ENCODE results near the gene KRT4. TPM values are rescaled to one million over a fixed set of nuclear protein-coding genes. Genes with fewer than 3 reads are reported as not detected.

KRT4 gene
- total RNA-seq, 1 experiment from 2014 or later: not detected

- peak; percentile 53 for DNase-seq (ENCODE audit: low read depth)
These were observed 22.8 kb upstream of the KRT4 start for GRCh38 chr12:52836491-52837412.

- peak; percentile 97 for DNase-seq (ENCODE audit: low read depth)
These were observed 22.1 kb upstream of the KRT4 start for GRCh38 chr12:52836042-52836466.

DNA sequence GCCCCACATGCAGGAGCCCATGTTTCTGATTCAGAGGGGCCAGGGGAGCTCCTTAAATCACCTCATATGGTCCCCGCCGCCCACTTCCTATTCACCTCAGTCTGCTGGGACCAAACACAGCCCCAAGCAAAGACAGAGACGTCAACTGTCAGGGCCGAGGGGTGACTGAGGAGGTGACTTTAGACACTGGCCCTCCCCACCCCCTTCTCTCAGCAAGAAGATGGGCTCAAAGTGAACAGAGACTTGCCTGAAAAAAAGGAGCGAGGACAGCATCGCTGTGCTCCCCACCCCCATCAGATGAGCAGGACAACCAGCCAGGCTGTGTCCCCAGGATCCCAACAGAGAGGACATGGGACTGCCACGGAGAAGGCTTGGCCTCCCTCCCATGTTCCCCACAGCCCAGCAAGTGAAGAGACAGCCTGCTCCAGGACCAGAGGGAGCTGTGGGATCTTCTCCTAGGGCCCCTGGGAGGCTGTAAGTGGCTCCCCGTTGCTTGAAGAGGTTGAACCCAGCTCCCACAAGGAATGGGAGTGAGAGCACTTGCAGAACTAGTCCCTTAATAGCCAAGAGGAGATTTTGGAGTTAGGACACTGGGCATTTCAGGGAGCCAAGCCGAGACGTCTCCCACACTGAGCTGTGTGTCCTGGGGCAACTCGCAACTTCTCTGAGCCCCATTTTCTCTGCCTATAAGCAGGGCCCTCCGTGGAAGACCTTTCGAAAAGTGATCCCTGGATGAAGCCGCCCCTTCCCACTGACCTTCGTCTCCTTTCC is 21.5 kb upstream of the KRT4 start:
- peak; percentile 34 for DNase-seq (ENCODE audit: low read depth)

DNA sequence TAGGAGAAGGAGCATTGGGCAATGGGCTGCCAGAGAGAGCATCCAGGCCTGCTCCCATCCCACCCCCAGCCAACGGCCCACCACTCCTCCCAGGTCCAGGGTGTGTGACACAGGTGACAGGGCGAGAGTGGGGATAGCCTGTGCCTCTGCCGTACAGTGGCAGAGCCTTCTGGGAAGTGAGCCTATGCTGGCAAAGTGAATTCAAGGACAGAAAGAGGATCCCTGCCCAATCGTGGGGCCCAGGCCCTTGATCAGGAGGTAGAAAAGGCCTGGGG is 20.7 kb upstream of the KRT4 start:
- no peak for DNase-seq (ENCODE audit: low read depth)

GRCh38 chr12:52833922-52834726 is 20.2 kb upstream of the KRT4 start, which contains the start of gene KRT79:
KRT79 (minus strand) TSS chr12:52834311; CDS start chr12:52834260, 51 bp downstream.
- DNase-seq (ENCODE audit: low read depth): no peak

GRCh38 chr12:52832985-52833905 is 19.3 kb upstream of the KRT4 start:
- no peak for DNase-seq (ENCODE audit: low read depth)

- no peak for DNase-seq (ENCODE audit: low read depth)
These were observed 18.5 kb upstream of the KRT4 start for GRCh38 chr12:52832451-52832850.

- no peak for DNase-seq (ENCODE audit: low read depth)
These were observed 17.3 kb upstream of the KRT4 start for GRCh38 chr12:52831251-52831650.

DNA sequence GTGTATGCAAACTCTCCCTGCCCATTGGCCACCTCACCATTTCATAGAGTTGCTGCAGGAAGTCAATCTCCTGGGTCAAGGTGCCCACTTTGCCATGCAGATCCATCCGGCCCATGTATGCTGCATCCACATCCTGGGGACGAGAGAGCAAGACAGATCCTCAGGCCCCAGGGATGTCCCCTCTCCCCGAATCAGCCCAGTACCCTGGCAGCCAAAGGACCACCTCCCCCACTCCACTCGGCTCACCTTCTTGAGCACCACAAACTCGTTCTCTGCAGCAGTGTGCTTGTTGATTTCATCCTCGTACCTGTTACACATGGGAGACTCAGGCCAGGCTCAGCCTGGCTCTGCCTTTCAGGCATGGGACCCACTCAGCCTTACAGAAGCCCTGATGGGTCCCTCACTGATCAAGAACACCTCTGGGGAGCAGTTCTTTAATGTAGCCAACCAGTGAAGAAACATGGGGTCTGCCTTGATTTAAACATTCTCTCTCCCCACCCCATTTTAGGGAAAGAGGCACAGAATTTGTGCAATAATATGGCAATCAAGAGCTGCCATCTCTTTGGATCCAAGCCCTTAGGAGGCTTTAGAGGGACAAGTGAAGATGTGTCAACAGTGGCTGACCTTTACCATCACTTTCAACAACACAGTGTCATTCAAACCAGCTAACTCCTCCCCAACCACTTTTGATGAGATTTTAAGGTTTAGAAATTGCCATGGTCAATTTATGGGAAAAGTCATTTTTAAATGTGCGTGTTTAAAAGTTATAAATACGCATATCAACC is 16.3 kb upstream of the KRT4 start:
- DNase-seq (ENCODE audit: low read depth): no peak

- no peak for DNase-seq (ENCODE audit: low read depth)
These were observed 14.7 kb upstream of the KRT4 start for GRCh38 chr12:52828591-52829021.

GRCh38 chr12:52828156-52828555 is 14.2 kb upstream of the KRT4 start:
- no peak for DNase-seq (ENCODE audit: low read depth)

DNA sequence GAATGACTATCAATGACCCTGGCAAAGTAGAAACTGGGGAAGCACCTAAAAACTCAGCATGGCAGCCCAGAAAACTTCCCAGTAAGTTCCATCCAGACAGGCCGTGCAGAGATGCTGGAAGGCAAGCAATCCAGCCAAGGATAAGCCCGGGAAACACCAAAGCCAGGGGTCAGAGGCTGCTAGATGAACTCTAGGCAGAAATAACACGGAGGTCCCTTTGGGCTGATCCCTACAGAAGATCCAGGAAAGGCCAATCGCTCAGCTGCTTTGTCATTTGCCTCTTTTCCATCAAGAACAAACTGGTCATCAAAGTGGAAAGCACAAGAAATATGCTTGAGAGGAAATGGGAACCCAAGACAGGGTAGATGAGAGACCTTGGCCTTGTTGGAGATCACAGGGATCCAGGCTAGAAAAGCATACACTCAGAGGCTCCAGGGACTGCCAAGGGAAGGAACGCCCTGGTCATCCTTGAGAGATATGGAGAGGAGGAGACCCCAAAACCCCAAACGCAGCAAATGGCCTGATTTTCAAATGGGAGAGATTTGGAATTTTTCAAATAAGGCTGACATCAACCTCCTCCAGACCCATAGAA is 13.7 kb upstream of the KRT4 start:
- no peak for DNase-seq (ENCODE audit: low read depth)

DNA sequence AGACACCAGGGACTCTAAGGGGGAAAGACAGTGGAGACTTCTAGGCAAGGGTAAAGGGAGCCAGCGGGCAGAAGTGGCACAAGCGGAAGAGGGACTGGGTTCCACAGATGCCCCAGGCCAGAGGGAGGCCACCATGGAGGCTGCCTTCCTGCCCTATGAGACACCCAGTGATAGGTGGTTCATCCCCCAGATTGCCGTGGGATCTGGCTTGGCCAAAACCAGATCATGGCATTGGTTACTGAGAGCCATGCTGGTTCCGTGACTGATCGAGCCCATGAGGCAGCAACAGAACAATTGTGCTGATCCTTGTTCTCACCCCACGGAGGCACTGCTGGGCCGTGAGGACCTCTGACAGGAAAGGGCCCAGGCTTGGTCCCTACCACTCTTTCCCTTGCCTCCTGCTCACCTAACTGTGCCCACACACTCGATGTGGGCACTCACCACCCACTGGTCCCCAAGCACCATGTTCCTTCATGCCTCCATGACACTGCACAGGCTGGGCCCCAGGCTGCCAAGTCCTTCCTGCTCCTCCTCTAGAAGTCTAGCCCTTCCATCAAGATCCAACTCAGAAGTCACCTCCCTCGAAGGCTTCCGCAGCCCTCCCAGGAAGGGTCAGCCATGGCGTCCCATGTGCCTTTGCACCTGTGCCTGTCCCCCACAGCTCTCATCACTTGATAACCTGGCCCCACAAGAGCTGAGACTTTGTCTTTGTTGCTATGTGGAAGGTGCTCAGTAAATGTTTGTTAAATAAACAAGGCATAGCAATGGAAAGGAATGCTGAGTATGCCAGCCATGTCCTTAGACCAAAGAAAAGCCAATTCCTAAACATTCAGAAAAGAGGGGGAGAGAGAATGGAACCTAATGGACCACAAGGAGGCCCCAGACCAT is 12.9 kb upstream of the KRT4 start:
- no peak for DNase-seq (ENCODE audit: low read depth)

DNA sequence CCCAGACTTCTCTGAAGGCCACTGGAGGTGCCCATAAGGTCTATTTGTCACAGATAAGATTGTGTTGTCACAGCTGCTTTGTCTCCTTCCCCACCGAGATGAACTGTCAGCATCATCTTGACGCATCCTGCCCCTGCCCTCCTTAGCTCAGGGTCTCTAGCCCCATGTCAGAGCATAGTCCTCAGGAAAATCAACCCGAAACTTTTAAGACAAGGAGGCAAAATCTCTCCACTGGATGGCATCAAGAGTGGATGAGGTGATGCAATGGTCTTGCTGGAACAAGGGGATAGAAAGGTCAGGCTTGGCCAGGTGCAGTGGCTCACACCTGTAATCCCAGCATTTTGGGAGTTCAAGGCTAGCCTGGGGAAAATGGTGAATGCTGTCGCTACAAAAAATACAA is 12.0 kb upstream of the KRT4 start:
- DNase-seq (ENCODE audit: low read depth): no peak

GRCh38 chr12:52824741-52825410 is 11.0 kb upstream of the KRT4 start:
- DNase-seq (ENCODE audit: low read depth): no peak

DNA sequence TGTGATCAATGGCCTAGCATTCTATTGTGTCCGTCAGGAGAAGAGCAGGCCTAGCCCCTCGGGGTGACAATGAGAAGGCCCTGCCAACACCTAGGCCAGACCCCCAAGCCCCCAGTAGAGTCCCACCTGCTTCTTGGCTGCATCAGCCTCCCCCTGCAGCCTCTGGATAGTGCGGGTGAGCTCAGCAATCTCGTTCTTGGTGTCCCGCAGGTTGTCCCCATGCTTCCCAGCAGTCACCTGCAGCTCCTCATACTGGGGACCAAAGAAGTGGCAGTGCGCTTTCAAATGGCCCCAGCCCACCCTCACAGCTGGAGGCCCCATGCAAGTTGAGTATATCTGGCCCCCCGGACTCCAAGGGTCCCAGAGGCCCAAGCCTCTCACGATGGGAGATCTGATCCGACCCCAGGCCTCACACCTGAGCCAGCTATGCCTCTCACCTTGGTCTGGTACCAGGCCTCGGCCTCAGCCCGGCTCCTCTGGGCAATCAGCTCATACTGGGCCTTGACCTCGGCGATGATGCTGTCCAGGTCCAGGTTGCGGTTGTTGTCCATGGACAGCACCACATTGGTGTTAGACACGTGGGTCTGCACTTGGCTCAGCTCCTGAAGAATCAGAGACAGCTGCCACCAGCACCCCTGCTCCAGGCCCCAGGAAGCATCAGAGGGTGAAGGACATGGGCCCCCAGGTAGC is 10.0 kb upstream of the KRT4 start:
- DNase-seq (ENCODE audit: low read depth): no peak

DNA sequence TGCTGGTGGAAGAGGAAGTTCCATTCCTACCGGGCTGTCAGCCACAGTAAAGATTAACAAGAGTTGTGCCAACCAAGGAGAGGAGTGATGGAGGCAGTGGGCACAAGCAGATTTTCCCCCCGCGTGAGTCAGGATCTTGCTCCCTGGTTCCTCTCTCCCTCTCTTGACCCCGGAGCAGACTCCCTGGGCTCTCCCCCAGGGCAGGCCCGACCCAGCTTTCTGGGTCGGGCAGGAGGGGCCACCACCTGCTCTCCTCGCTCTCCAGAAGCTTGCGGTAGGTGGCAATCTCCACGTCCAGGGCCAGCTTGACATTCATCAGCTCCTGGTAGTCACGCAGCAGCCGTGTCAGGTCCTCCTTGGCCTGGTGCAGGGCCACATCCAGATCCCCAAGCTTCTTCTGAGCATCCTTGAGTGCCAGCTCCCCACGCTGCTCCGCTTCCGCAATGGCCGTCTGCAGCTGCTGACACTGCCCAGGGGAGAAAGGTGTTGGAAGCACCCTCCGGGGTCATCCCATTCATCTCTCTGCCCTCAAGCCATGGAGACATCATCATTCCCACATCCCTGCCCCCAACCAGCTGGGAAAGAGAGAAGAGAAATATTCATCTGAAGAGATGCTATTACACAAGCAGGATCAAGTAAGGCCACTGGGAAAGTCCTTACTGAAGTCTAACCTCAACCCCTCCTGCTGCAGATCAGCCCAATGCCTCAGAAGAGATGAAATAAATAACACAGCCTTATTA is 9.0 kb upstream of the KRT4 start:
- no peak for DNase-seq (ENCODE audit: low read depth)
